Karpas-422 (cell line): Measurements from ENCODE around the gene MRM1. TPM values are rescaled to one million over a fixed set of nuclear protein-coding genes. Genes with fewer than 3 reads are reported as not detected.
A peak's percentile ranks its signal among the peaks of the same experiment; 100 is the strongest.
"Not testable (repeated sequence)": the region's sequence is repeated elsewhere in the genome, so short reads cannot be mapped to it uniquely, and the experiment has no call there.

Experiments
- DNase-seq: peaks from one replicate; pipeline ENCODE4 v3.0.0-alpha.2; 2015
- H2AFZ ChIP-seq: fragments of 200-600 bp; sonication (generic); 2 replicates; pipeline ENCODE4 v1.6.1; 2014; ENCODE audit warnings: antibody characterized with exemption, low read length, mixed read lengths
- H3K27ac ChIP-seq: fragments of 200-600 bp; sonication (generic); 2 replicates; pipeline ENCODE4 v1.5.1; 2014; ENCODE audit warnings: mild to moderate bottlenecking, low read length, moderate library complexity
- H3K27me3 ChIP-seq: fragments of 200-600 bp; sonication (generic); 2 replicates; pipeline ENCODE4 v1.6.1; 2014; ENCODE audit warnings: low read length, mixed read lengths
- H3K36me3 ChIP-seq: fragments of 200-600 bp; sonication (generic); 2 replicates; pipeline ENCODE4 v1.6.1; 2014; ENCODE audit warnings: low read length, mixed read lengths; ENCODE audit not compliant: insufficient read depth
- H3K4me1 ChIP-seq: fragments of 200-600 bp; sonication (generic); 2 replicates; pipeline ENCODE4 v1.6.1; 2014; ENCODE audit warnings: mild to moderate bottlenecking, low read length, mixed read lengths
- H3K4me2 ChIP-seq: fragments of 200-600 bp; sonication (generic); 2 replicates; pipeline ENCODE4 v1.6.1; 2014; ENCODE audit warnings: low read length, low read depth, mild to moderate bottlenecking; ENCODE audit not compliant: poor library complexity, severe bottlenecking
- H3K4me3 ChIP-seq: fragments of 200-600 bp; sonication (generic); 2 replicates; pipeline ENCODE4 v1.5.1; 2014; ENCODE audit warnings: mild to moderate bottlenecking, antibody characterized with exemption, low read length, mixed read lengths
- H3K79me2 ChIP-seq: fragments of 200-600 bp; sonication (generic); 2 replicates; pipeline ENCODE4 v1.6.1; 2014; ENCODE audit warnings: mild to moderate bottlenecking, low read length, mixed read lengths
- H3K9ac ChIP-seq: fragments of 200-600 bp; sonication (generic); 2 replicates; pipeline ENCODE4 v1.6.0; 2014; ENCODE audit warnings: low read length
- H3K9me2 ChIP-seq: fragments of 200-600 bp; sonication (generic), shearing (Covaris generic); replicated peaks from 2 replicates; pipeline ENCODE4 v1.6.0; 2014; ENCODE audit warnings: mild to moderate bottlenecking, low read length, moderate library complexity; ENCODE audit not compliant: insufficient read depth
- H3K9me3 ChIP-seq: fragments of 300-700, 200-600 bp; sonication (generic); 2 replicates; pipeline ENCODE4 v1.6.1; 2014; ENCODE audit warnings: low read length, mixed read lengths
- H4K20me1 ChIP-seq: fragments of 200-600 bp; sonication (generic); 2 replicates; pipeline ENCODE4 v1.6.1; 2014; ENCODE audit warnings: mild to moderate bottlenecking, antibody characterized with exemption, low read length, low read depth; ENCODE audit not compliant: insufficient read depth
- total RNA-seq: library from RNA; depleted of rRNA; stranded (reverse); fragments of >200 nt; shearing (Covaris generic); gene quantifications from 2 replicates; pipeline ENCODE4 v1.2.3, GENCODE V29; 2014; ENCODE audit warnings: low replicate concordance

The MRM1 gene
- total RNA-seq, 1 experiment from 2014 or later, result 11.7 TPM

- not testable (repeated sequence) for H3K9me3 ChIP-seq, H4K20me1 ChIP-seq, H3K9me2 ChIP-seq, H3K9ac ChIP-seq, H3K27ac ChIP-seq, H3K4me3 ChIP-seq, DNase-seq, H3K27me3 ChIP-seq, H2AFZ ChIP-seq, H3K4me2 ChIP-seq
- Histone ChIP-seq H3K79me2 (peaks cover 56% of the 10 kb centered on the region), H3K36me3 (peaks cover 13% of the 10 kb centered on the region; the same call in 1 of the 2 replicates), H3K4me1 (peaks cover 33% of the 10 kb centered on the region)
These were observed 3.6 kb downstream of the MRM1 start for GRCh38 chr17:36605028-36605427.

GRCh38 chr17:36608280-36608679, 6.9 kb downstream of the MRM1 start:
- H3K27me3 ChIP-seq, result no peaks in the 10 kb centered on the region
- H3K27ac ChIP-seq, result no peak overlapping the region
- H3K4me1 ChIP-seq, result peaks cover 21% of the 10 kb centered on the region
- H3K36me3 ChIP-seq, result peaks cover 13% of the 10 kb centered on the region; the same call in 1 of the 2 replicates
- no peak overlapping the region for H3K4me3 ChIP-seq
- H3K9me3 ChIP-seq, result no peaks in the 10 kb centered on the region
- DNase-seq, result no peak
- H3K4me2 ChIP-seq, result no peak overlapping the region
- peaks cover 40% of the 10 kb centered on the region for H3K79me2 ChIP-seq
- peaks cover 8% of the 10 kb centered on the region; the same call in 1 of the 2 replicates for H4K20me1 ChIP-seq
- no peaks in the 10 kb centered on the region for H3K9me2 ChIP-seq
- H3K9ac ChIP-seq, result 0 out of 2 replicates have a peak overlapping the region, but pooled peaks have one; percentile 13
- no peak overlapping the region for H2AFZ ChIP-seq

- Histone ChIP-seq H3K4me2 (peak overlapping the region; percentile 19), H3K79me2 (peaks cover 34% of the 10 kb centered on the region), H3K4me3 (no peak overlapping the region), H3K9ac (0 out of 2 replicates have a peak overlapping the region, but pooled peaks have one; percentile 13), H3K27ac (no peak overlapping the region), H4K20me1 (peaks cover 8% of the 10 kb centered on the region; the same call in 1 of the 2 replicates), H3K27me3 (no peaks in the 10 kb centered on the region), H3K4me1 (peaks cover 14% of the 10 kb centered on the region), H2AFZ (no peak overlapping the region), H3K9me3 (no peaks in the 10 kb centered on the region), H3K36me3 (peaks cover 9% of the 10 kb centered on the region; the same call in 1 of the 2 replicates), H3K9me2 (no peaks in the 10 kb centered on the region)
- peak; percentile 80 for DNase-seq
These were observed 7.6 kb downstream of the MRM1 start for GRCh38 chr17:36608794-36609497.

GRCh38 chr17:36609498-36609862, 8.1 kb downstream of the MRM1 start:
- peaks cover 7% of the 10 kb centered on the region; the same call in 1 of the 2 replicates for H3K36me3 ChIP-seq
- peaks cover 8% of the 10 kb centered on the region; the same call in 1 of the 2 replicates for H4K20me1 ChIP-seq
- H3K9me2 ChIP-seq, result no peaks in the 10 kb centered on the region
- H3K79me2 ChIP-seq, result peaks cover 28% of the 10 kb centered on the region
- H3K27ac ChIP-seq, result no peak overlapping the region
- H3K4me1 ChIP-seq, result peaks cover 12% of the 10 kb centered on the region
- H2AFZ ChIP-seq, result no peak overlapping the region
- no peak overlapping the region for H3K4me2 ChIP-seq
- no peak overlapping the region for H3K9ac ChIP-seq
- H3K9me3 ChIP-seq, result no peaks in the 10 kb centered on the region
- no peaks in the 10 kb centered on the region for H3K27me3 ChIP-seq
- no peak overlapping the region for H3K4me3 ChIP-seq
- no peak for DNase-seq

- DNase-seq, result no peak
- Histone ChIP-seq H3K9me3 (no peaks in the 10 kb centered on the region), H2AFZ (no peak overlapping the region), H3K4me2 (no peak overlapping the region), H3K36me3 (peaks cover 7% of the 10 kb centered on the region; the same call in 1 of the 2 replicates), H3K4me3 (no peak overlapping the region), H4K20me1 (peaks cover 8% of the 10 kb centered on the region; the same call in 1 of the 2 replicates), H3K79me2 (peaks cover 19% of the 10 kb centered on the region), H3K4me1 (peaks cover 12% of the 10 kb centered on the region), H3K9me2 (no peaks in the 10 kb centered on the region), H3K27me3 (no peaks in the 10 kb centered on the region), H3K27ac (no peak overlapping the region), H3K9ac (no peak overlapping the region)
These were observed 9.1 kb downstream of the MRM1 start for GRCh38 chr17:36610474-36610873.

- H3K4me2 ChIP-seq, result no peak overlapping the region
- DNase-seq, result no peak
These were observed 10.1 kb downstream of the MRM1 start for GRCh38 chr17:36611345-36612072.

GRCh38 chr17:36612323-36612722, 10.9 kb downstream of the MRM1 start:
- H3K4me2 ChIP-seq, result no peak overlapping the region
- no peak overlapping the region for H3K4me3 ChIP-seq
- H3K27ac ChIP-seq, result no peak overlapping the region
- peaks cover 7% of the 10 kb centered on the region; the same call in 1 of the 2 replicates for H3K79me2 ChIP-seq
- no peak overlapping the region for H2AFZ ChIP-seq
- H3K36me3 ChIP-seq, result peaks cover 7% of the 10 kb centered on the region; the same call in 1 of the 2 replicates
- H3K9ac ChIP-seq, result no peak overlapping the region
- H3K4me1 ChIP-seq, result peaks cover 12% of the 10 kb centered on the region
- no peaks in the 10 kb centered on the region for H3K27me3 ChIP-seq
- peaks cover 12% of the 10 kb centered on the region; the same call in 1 of the 2 replicates for H4K20me1 ChIP-seq
- H3K9me3 ChIP-seq, result no peaks in the 10 kb centered on the region
- no peaks in the 10 kb centered on the region for H3K9me2 ChIP-seq
- DNase-seq, result no peak

More at GRCh38 chr17:36611345-36612072, 10.1 kb downstream of the MRM1 start:
- H3K36me3 ChIP-seq, result peaks cover 7% of the 10 kb centered on the region; the same call in 1 of the 2 replicates
- no peaks in the 10 kb centered on the region for H3K27me3 ChIP-seq
- no peaks in the 10 kb centered on the region for H3K9me3 ChIP-seq
- H3K79me2 ChIP-seq, result peaks cover 8% of the 10 kb centered on the region; the same call in 1 of the 2 replicates
- H3K9me2 ChIP-seq, result no peaks in the 10 kb centered on the region
- H4K20me1 ChIP-seq, result peaks cover 12% of the 10 kb centered on the region; the same call in 1 of the 2 replicates
- no peak overlapping the region for H3K9ac ChIP-seq
- no peak overlapping the region for H3K4me3 ChIP-seq
- H2AFZ ChIP-seq, result no peak overlapping the region
- H3K27ac ChIP-seq, result no peak overlapping the region
- peaks cover 12% of the 10 kb centered on the region for H3K4me1 ChIP-seq

- Histone ChIP-seq H3K9me2 (no peaks in the 10 kb centered on the region), H3K4me2 (no peak overlapping the region), H3K79me2 (peaks cover 5% of the 10 kb centered on the region; the same call in 1 of the 2 replicates), H3K36me3 (peaks cover under 1% of the 10 kb centered on the region; the same call in 1 of the 2 replicates), H3K27ac (no peak overlapping the region), H3K4me1 (peaks cover 6% of the 10 kb centered on the region), H3K9ac (no peak overlapping the region), H3K9me3 (no peaks in the 10 kb centered on the region), H4K20me1 (peaks cover 12% of the 10 kb centered on the region; the same call in 1 of the 2 replicates), H2AFZ (no peak overlapping the region), H3K27me3 (no peaks in the 10 kb centered on the region), H3K4me3 (no peak overlapping the region)
- no peak for DNase-seq
These were observed 11.8 kb downstream of the MRM1 start for GRCh38 chr17:36613155-36613554.
